HL-60 (cell line): ENCODE data around the gene MEF2C.
"Not testable (repeated sequence)": the region's sequence is repeated elsewhere in the genome, so short reads cannot be mapped to it uniquely, and the experiment has no call there.

Source experiments
- CTCF ChIP-seq: IDR thresholded peaks from one replicate; pipeline ENCODE4 v1.5.1; 2011; ENCODE audit warnings: low read length, control low read depth, inconsistent platforms; ENCODE audit not compliant: insufficient read depth
- GABPA ChIP-seq: IDR thresholded peaks from 2 replicates; pipeline ENCODE4 v1.6.1; 2012; ENCODE audit warnings: low read depth
- POLR2AphosphoS5 ChIP-seq: IDR thresholded peaks from 2 replicates; pipeline ENCODE4 v1.6.1; 2012; ENCODE audit warnings: low read depth

DNA sequence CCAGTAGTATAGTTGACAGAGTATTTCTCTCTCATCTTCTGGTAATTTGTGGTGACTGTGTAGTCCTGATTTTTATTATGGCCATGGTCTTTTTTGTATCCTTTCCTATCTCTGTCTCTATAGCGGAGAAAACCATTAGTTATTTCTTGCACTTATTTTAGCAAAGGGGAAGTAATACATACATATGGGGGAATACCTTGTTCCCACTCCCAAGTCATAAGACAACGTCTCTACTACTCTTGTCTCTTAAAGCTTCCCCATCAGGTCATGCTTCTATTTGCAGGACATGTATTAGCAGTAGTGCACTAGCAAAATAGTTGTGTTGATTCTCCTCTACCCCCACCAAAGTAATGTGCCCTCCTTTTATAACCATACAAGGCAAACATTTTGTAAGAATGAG lies 29.8 kb upstream of the MEF2C start:
- TF ChIP-seq CTCF, POLR2AphosphoS5, GABPA: not testable (repeated sequence)
